ENCODE results near the gene SHC3. TPM values are rescaled to one million over a fixed set of nuclear protein-coding genes. Genes with fewer than 3 reads are reported as not detected.

SHC3 gene
- total RNA-seq, 1 donor: 11.7 TPM

- DNase-seq (ENCODE audit: low read depth): no peak
- H3K4me3 ChIP-seq (ENCODE audit: low read depth, low read length): no peak overlapping the region
- TF ChIP-seq, protein P1, sequence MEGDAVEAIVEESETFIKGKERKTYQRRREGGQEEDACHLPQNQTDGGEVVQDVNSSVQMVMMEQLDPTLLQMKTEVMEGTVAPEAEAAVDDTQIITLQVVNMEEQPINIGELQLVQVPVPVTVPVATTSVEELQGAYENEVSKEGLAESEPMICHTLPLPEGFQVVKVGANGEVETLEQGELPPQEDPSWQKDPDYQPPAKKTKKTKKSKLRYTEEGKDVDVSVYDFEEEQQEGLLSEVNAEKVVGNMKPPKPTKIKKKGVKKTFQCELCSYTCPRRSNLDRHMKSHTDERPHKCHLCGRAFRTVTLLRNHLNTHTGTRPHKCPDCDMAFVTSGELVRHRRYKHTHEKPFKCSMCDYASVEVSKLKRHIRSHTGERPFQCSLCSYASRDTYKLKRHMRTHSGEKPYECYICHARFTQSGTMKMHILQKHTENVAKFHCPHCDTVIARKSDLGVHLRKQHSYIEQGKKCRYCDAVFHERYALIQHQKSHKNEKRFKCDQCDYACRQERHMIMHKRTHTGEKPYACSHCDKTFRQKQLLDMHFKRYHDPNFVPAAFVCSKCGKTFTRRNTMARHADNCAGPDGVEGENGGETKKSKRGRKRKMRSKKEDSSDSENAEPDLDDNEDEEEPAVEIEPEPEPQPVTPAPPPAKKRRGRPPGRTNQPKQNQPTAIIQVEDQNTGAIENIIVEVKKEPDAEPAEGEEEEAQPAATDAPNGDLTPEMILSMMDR (IDR thresholded peaks at IDR 0.05; ENCODE audit: insufficient read depth, low read depth, low read length): no peak
Measured at GRCh38 chr9:88985616-88986015, 193.0 kb downstream of the SHC3 start.

DNA sequence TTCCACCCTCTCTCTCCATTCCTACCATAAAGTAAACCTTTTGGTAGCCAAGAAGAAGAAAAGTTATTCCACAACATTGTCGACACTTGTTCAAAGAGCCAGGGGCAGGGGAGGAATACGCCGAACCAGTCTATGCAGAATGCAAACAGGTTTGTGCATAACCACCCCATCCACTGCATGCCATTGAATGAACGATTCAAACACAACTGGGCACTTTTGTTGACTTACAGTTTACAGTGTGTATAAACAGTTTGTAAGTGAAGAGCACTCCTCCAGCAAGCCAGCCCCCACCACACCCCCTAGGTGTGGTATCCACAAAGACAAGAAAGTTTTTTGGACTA is 194.1 kb downstream of the SHC3 start:
- H3K4me3 ChIP-seq (ENCODE audit: low read depth, low read length): no peak overlapping the region
- TF ChIP-seq, protein P1 (IDR thresholded peaks at IDR 0.05; ENCODE audit: insufficient read depth, low read depth, low read length): no peak

GRCh38 chr9:88983865-88984542 is 194.6 kb downstream of the SHC3 start:
- DNase-seq (ENCODE audit: low read depth): no peak
- H3K4me3 ChIP-seq (ENCODE audit: low read depth, low read length): no peak overlapping the region
- TF ChIP-seq, protein P1 (IDR thresholded peaks at IDR 0.05; ENCODE audit: insufficient read depth, low read depth, low read length): no peak

More for the DNA sequence above, 194.1 kb downstream of the SHC3 start:
- no peak for DNase-seq (ENCODE audit: low read depth)

DNA sequence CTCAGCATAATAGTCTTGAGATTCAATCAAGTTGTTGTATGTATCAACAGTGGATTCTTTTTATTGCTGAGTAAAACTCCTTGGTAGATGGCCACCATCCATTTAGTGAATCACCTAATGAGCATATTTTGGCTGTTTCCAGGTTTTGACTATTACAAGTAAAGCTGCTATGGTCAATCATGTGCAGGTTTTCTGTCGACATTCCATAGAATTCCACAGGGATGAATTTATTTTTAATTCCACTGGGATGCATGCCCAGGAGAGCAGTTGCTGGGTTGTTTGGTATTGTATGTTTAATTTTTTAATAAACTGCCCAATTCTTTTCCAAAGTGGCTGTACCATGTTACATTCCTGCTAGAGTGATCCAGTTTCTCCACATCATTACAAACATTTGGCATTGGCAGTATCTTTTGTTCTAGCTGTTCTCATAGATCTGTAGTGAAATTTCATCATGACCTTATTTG is 197.8 kb downstream of the SHC3 start:
- no peak for DNase-seq (ENCODE audit: low read depth)
- no peak overlapping the region for H3K4me3 ChIP-seq (ENCODE audit: low read depth, low read length)
- TF ChIP-seq, protein P1 (IDR thresholded peaks at IDR 0.05; ENCODE audit: insufficient read depth, low read depth, low read length): no peak

DNA sequence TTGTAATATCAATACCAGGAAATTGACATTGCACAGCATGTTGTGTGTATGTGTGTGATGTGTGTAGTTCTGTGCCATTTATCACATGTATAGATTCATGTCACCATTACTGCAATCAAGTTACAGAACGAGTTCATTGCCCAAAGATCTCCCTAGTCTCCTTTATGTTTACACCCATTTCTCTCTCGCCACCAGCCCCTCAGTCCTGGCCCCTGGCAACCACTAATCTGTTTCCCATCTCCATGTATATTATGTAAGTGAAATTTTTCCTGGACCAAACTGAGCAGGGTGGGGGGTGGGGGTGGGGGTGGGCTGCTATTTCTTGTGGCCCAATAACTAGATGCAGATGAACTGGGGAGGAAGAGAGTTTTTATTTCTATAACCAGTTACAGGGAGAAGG is 198.8 kb downstream of the SHC3 start:
- no peak overlapping the region for H3K4me3 ChIP-seq (ENCODE audit: low read depth, low read length)
- TF ChIP-seq, protein P1 (IDR thresholded peaks at IDR 0.05; ENCODE audit: insufficient read depth, low read depth, low read length): no peak
- no peak for DNase-seq (ENCODE audit: low read depth)

GRCh38 chr9:88979021-88979420 is 199.6 kb downstream of the SHC3 start:
- TF ChIP-seq, protein P1 (IDR thresholded peaks at IDR 0.05; ENCODE audit: insufficient read depth, low read depth, low read length): no peak
- DNase-seq (ENCODE audit: low read depth): no peak
- H3K4me3 ChIP-seq (ENCODE audit: low read depth, low read length): no peak overlapping the region

DNA sequence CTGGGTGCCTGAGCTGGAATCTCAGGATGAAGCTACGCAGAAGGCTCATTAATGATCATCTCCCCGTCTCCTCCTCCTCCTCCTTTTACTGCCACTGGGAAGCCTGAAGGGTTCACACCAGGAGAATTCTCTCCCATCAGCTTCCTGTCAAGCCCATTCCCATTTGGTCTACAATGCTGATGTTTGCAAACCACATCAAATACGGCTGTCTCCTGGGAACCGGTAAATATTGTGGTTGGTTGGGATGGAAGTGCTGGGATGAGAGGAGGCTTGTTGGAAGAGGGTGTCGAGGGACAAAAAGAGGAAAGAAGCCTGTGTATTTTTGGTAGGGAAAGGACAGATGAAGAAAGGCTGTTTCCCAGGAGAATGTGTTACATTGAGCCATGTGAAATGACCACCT is 200.6 kb downstream of the SHC3 start:
- TF ChIP-seq, protein P1 (IDR thresholded peaks at IDR 0.05; ENCODE audit: insufficient read depth, low read depth, low read length): no peak
- no peak overlapping the region for H3K4me3 ChIP-seq (ENCODE audit: low read depth, low read length)
- no peak for DNase-seq (ENCODE audit: low read depth)
